Activated CD4-positive, alpha-beta T cell treated with anti-CD3 and anti-CD28 coated beads, Interleukin-2, amount 10 ng/mL, durations not matched to agents 7 days and 5 days (primary cell): Measurements from ENCODE around the gene BRD4. TPM values are rescaled to one million over a fixed set of nuclear protein-coding genes. Genes with fewer than 3 reads are reported as not detected.

ENCODE experiments used
- CTCF ChIA-PET: fragments of 350-600 bp; sonication (Branson Sonifier 250); formaldehyde crosslinking; loops from one replicate; lab custom pipeline; 2021; ENCODE audit warnings: antibody characterized with exemption; lab: Charles Lee
- POLR2A ChIA-PET: fragments of 350-600 bp; sonication (Branson Sonifier 250); formaldehyde crosslinking; loops from one replicate; lab custom pipeline; 2021; ENCODE audit warnings: antibody characterized with exemption; lab: Charles Lee
- DNase-seq: peaks from one replicate; pipeline ENCODE4 v3.0.0-alpha.2; 2020
- H3K27ac Mint-ChIP-seq: one replicate; pipeline ENCODE4 v1.8.0; 2021; ENCODE audit warnings: mild to moderate bottlenecking, moderate library complexity, mixed read lengths
- H3K27me3 Mint-ChIP-seq: one replicate; pipeline ENCODE4 v1.8.0; 2021; ENCODE audit warnings: mixed read lengths
- H3K36me3 Mint-ChIP-seq: one replicate; pipeline ENCODE4 v1.8.0; 2021; ENCODE audit warnings: low read depth, mixed read lengths
- H3K4me1 Mint-ChIP-seq: one replicate; pipeline ENCODE4 v1.8.0; 2021; ENCODE audit warnings: mixed read lengths
- H3K4me3 Mint-ChIP-seq: one replicate; pipeline ENCODE4 v1.8.0; 2021; ENCODE audit warnings: mild to moderate bottlenecking, moderate library complexity, mixed read lengths
- H3K9me3 Mint-ChIP-seq: one replicate; pipeline ENCODE4 v1.8.0; 2021; ENCODE audit warnings: mixed read lengths
- total RNA-seq, 2 experiments: library from RNA; stranded (reverse); gene quantifications; one replicate each; pipeline ENCODE4 v1.2.3, GENCODE V29; 2021

Gene BRD4
- 100 to 1,000 TPM; 114 to 115 TPM for total RNA-seq

- Mint-ChIP-seq H3K4me3 (peak within 1 kb of the TSS; percentile 95), H3K27me3 (no peaks in the 10 kb centered on the region)
- CTCF ChIA-PET = interaction anchor here (0.7 to 1.8 kb wide), 4 partner anchors 11 to 223 kb away, joined by 3 to 4 read pairs (median 3); no protein-coding TSS in a partner anchor
Measured at GRCh38 chr19:15332311-15332996, at the start of gene BRD4. TSS of gene BRD4 (minus strand) at chr19:15332539. CDS start at chr19:15273099, 59,440 bp downstream.

GRCh38 chr19:15381864-15382263 is 49.5 kb upstream of the BRD4 start:
- no peaks in the 10 kb centered on the region for H3K9me3 Mint-ChIP-seq
- H3K36me3 Mint-ChIP-seq = peaks cover 7% of the 10 kb centered on the region
- ChIA-PET POLR2A (no interaction called here), CTCF (interaction anchor here (0.7 kb wide), 1 partner anchor 50 kb away, joined by 3 read pairs; the partner anchor contains the start of gene BRD4)
- no peaks in the 10 kb centered on the region for H3K27me3 Mint-ChIP-seq
- H3K27ac Mint-ChIP-seq = no peak overlapping the region
- H3K4me3 Mint-ChIP-seq = no peak overlapping the region
- DNase-seq = no peak
- peaks cover 28% of the 10 kb centered on the region for H3K4me1 Mint-ChIP-seq

More at GRCh38 chr19:15332311-15332996, at the start of gene BRD4:
- peak; percentile 74 for DNase-seq
- peaks cover 40% of the 10 kb centered on the region for H3K4me1 Mint-ChIP-seq
- H3K27ac Mint-ChIP-seq = peak within 1 kb of the TSS; percentile 94
- H3K36me3 Mint-ChIP-seq = peaks cover 9% of the 10 kb centered on the region
- H3K9me3 Mint-ChIP-seq = no peaks in the 10 kb centered on the region
- POLR2A ChIA-PET = no interaction called here

GRCh38 chr19:15381429-15381828 is 49.1 kb upstream of the BRD4 start:
- Mint-ChIP-seq H3K27ac (no peak overlapping the region), H3K27me3 (no peaks in the 10 kb centered on the region), H3K9me3 (no peaks in the 10 kb centered on the region), H3K4me1 (peaks cover 32% of the 10 kb centered on the region), H3K36me3 (peaks cover 7% of the 10 kb centered on the region), H3K4me3 (no peak overlapping the region)
- CTCF ChIA-PET = no interaction called here
- POLR2A ChIA-PET = no interaction called here
- no peak for DNase-seq

- Mint-ChIP-seq H3K4me1 (peaks cover 32% of the 10 kb centered on the region), H3K4me3 (peak overlapping the region; percentile 87), H3K9me3 (no peaks in the 10 kb centered on the region), H3K27ac (peak overlapping the region; percentile 99), H3K36me3 (peaks cover 7% of the 10 kb centered on the region), H3K27me3 (no peaks in the 10 kb centered on the region)
- ChIA-PET CTCF (interaction anchor here (0.6 to 3.6 kb wide), 11 partner anchors 12 to 1331 kb away, joined by 3 to 18 read pairs (median 3); partner anchors contain the start of gene AKAP8L), POLR2A (interaction anchor here (1.0 to 1.7 kb wide), 2 partner anchors 39 to 87 kb away, joined by 4 to 11 read pairs; partner anchors contain the start of gene AKAP8L)
- DNase-seq = peak; percentile 51
Measured at GRCh38 chr19:15379999-15380647, 47.8 kb upstream of the BRD4 start.

- peak within 1 kb of the TSS; percentile 99 for H3K27ac Mint-ChIP-seq
- peaks cover 32% of the 10 kb centered on the region for H3K4me1 Mint-ChIP-seq
- peaks cover 7% of the 10 kb centered on the region for H3K36me3 Mint-ChIP-seq
- H3K27me3 Mint-ChIP-seq = no peaks in the 10 kb centered on the region
- ChIA-PET POLR2A (interaction anchor here (1.0 to 1.7 kb wide), 3 partner anchors 40 to 86 kb away, joined by 3 to 11 read pairs (median 4); partner anchors contain the start of gene AKAP8L), CTCF (interaction anchor here (0.6 to 3.6 kb wide), 12 partner anchors 11 to 806 kb away, joined by 3 to 18 read pairs (median 3); partner anchors contain the start of gene AKAP8L)
- no peaks in the 10 kb centered on the region for H3K9me3 Mint-ChIP-seq
- peak within 1 kb of the TSS; percentile 87 for H3K4me3 Mint-ChIP-seq
- peak; percentile 97 for DNase-seq
Measured at GRCh38 chr19:15379083-15379998, 47.0 kb upstream of the BRD4 start, which contains the start of gene AKAP8. TSS of gene AKAP8 (minus strand) at chr19:15379787. CDS start at chr19:15379731, 56 bp downstream.

- ChIA-PET POLR2A (interaction anchor here (1.1 to 1.7 kb wide), 2 partner anchors 41 to 44 kb away, joined by 3 to 11 read pairs; partner anchors contain the start of gene AKAP8L), CTCF (interaction anchor here (0.5 to 3.6 kb wide), 8 partner anchors 19 to 201 kb away, joined by 3 to 18 read pairs (median 4); partner anchors contain the start of gene AKAP8L)
- Mint-ChIP-seq H3K27ac (peak overlapping the region; percentile 99), H3K27me3 (no peaks in the 10 kb centered on the region), H3K4me1 (peaks cover 32% of the 10 kb centered on the region), H3K9me3 (no peaks in the 10 kb centered on the region), H3K36me3 (peaks cover 7% of the 10 kb centered on the region), H3K4me3 (peak overlapping the region; percentile 87)
- DNase-seq = peak; percentile 64
Measured at GRCh38 chr19:15378534-15379082, 46.3 kb upstream of the BRD4 start.

- Mint-ChIP-seq H3K4me3 (no peak overlapping the region), H3K9me3 (no peaks in the 10 kb centered on the region), H3K36me3 (peaks cover 18% of the 10 kb centered on the region), H3K4me1 (peaks cover 17% of the 10 kb centered on the region), H3K27me3 (no peaks in the 10 kb centered on the region), H3K27ac (no peak overlapping the region)
- CTCF ChIA-PET = no interaction called here
- no peak for DNase-seq
- POLR2A ChIA-PET = no interaction called here
Measured at GRCh38 chr19:15374796-15375440, 42.6 kb upstream of the BRD4 start.

- no peak for DNase-seq
- Mint-ChIP-seq H3K4me1 (peaks cover 17% of the 10 kb centered on the region), H3K9me3 (no peaks in the 10 kb centered on the region), H3K27me3 (no peaks in the 10 kb centered on the region), H3K27ac (no peak overlapping the region), H3K4me3 (no peak overlapping the region), H3K36me3 (peaks cover 18% of the 10 kb centered on the region)
- ChIA-PET POLR2A (no interaction called here), CTCF (no interaction called here)
Measured at GRCh38 chr19:15374105-15374651, 41.8 kb upstream of the BRD4 start.

GRCh38 chr19:15373644-15374043 is 41.3 kb upstream of the BRD4 start:
- Mint-ChIP-seq H3K27me3 (no peaks in the 10 kb centered on the region), H3K27ac (no peak overlapping the region), H3K9me3 (no peaks in the 10 kb centered on the region), H3K4me3 (no peak overlapping the region), H3K36me3 (peaks cover 20% of the 10 kb centered on the region), H3K4me1 (peaks cover 17% of the 10 kb centered on the region)
- CTCF ChIA-PET = interaction anchor here (0.6 kb wide), 1 partner anchor 12 kb away, joined by 5 read pairs; no protein-coding TSS in a partner anchor
- POLR2A ChIA-PET = no interaction called here
- DNase-seq = no peak

GRCh38 chr19:15372891-15373301 is 40.6 kb upstream of the BRD4 start:
- Mint-ChIP-seq H3K27me3 (no peaks in the 10 kb centered on the region), H3K27ac (no peak overlapping the region), H3K4me3 (no peak overlapping the region), H3K4me1 (peaks cover 12% of the 10 kb centered on the region), H3K36me3 (peaks cover 18% of the 10 kb centered on the region), H3K9me3 (no peaks in the 10 kb centered on the region)
- ChIA-PET CTCF (no interaction called here), POLR2A (interaction anchor here (0.6 kb wide), 1 partner anchor 275 kb away, joined by 3 read pairs; no protein-coding TSS in a partner anchor)
- DNase-seq = no peak

- DNase-seq = no peak
- peaks cover 8% of the 10 kb centered on the region for H3K4me1 Mint-ChIP-seq
- no peaks in the 10 kb centered on the region for H3K9me3 Mint-ChIP-seq
- CTCF ChIA-PET = no interaction called here
- H3K4me3 Mint-ChIP-seq = no peak overlapping the region
- H3K36me3 Mint-ChIP-seq = peaks cover 18% of the 10 kb centered on the region
- POLR2A ChIA-PET = interaction anchor here (0.6 kb wide), 1 partner anchor 275 kb away, joined by 3 read pairs; no protein-coding TSS in a partner anchor
- H3K27me3 Mint-ChIP-seq = no peaks in the 10 kb centered on the region
- H3K27ac Mint-ChIP-seq = no peak overlapping the region
Measured at GRCh38 chr19:15372470-15372869, 40.1 kb upstream of the BRD4 start.
